ENCODE results near the gene LPIN3.

LPIN3 gene

GRCh38 chr20:41365777-41366545 lies 25.3 kb downstream of the LPIN3 start:
- no peak for DNase-seq (ENCODE audit: low read depth in 2 of 2, low spot score in 1 of 2)

- DNase-seq (ENCODE audit: low read depth in 2 of 2, low spot score in 1 of 2) = no peak
Observed at GRCh38 chr20:41366546-41367392, 26.1 kb downstream of the LPIN3 start, which contains the start of gene EMILIN3. EMILIN3 (minus strand) TSS chr20:41366818; CDS start chr20:41366634, 184 bp downstream.

- DNase-seq (ENCODE audit: low read depth in 2 of 2, low spot score in 1 of 2) = no peak
Observed at GRCh38 chr20:41367393-41367695, 26.7 kb downstream of the LPIN3 start.

- DNase-seq (ENCODE audit: low read depth in 2 of 2, low spot score in 1 of 2) = no peak
Observed at GRCh38 chr20:41367956-41368355, 27.3 kb downstream of the LPIN3 start.

- DNase-seq (ENCODE audit: low read depth in 2 of 2, low spot score in 1 of 2) = no peak
Observed at GRCh38 chr20:41369673-41370072, 29.1 kb downstream of the LPIN3 start.

DNA sequence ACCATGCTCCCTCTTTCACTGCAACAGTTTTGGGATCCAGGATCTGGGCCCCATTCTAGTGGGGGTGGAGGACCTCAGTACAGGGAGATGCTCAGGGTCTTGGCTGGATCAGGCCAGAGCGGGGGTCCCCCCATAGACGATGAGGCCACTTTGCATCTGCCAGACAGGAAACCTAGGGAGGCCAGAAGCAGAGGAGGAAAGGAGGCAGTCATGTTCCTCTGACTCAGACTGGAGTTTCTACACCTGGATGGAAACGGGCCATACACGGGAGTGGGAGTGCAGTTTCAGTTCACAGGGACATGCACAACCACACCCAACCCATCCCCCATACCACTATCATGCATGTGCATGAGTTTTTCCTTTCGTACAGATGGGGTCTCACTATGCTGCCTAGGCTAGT lies 29.6 kb downstream of the LPIN3 start:
- no peak for DNase-seq (ENCODE audit: low read depth in 2 of 2, low spot score in 1 of 2)

DNA sequence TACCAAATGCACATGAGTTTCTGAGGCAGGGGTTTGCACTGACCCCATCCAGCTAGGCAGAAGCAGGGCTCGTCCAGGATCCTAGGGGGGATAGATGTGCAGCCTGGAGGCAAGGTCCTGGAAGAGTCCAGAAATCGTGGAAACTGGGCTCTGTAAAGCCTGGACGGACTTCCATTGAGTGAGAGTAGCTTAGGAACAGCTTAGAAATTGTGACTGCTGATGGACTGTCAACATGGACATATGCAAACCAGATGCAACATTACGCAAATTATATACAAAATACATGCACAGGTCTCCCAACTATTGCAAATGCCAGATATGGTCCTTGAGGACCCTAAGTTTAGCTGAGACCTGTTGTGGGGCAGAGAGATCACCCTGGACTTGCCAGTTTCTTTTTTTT lies 30.8 kb downstream of the LPIN3 start:
- DNase-seq (ENCODE audit: low read depth in 2 of 2, low spot score in 1 of 2) = no peak

- no peak for DNase-seq (ENCODE audit: low read depth in 2 of 2, low spot score in 1 of 2)
Observed at GRCh38 chr20:41373251-41373783, 32.7 kb downstream of the LPIN3 start.

DNA sequence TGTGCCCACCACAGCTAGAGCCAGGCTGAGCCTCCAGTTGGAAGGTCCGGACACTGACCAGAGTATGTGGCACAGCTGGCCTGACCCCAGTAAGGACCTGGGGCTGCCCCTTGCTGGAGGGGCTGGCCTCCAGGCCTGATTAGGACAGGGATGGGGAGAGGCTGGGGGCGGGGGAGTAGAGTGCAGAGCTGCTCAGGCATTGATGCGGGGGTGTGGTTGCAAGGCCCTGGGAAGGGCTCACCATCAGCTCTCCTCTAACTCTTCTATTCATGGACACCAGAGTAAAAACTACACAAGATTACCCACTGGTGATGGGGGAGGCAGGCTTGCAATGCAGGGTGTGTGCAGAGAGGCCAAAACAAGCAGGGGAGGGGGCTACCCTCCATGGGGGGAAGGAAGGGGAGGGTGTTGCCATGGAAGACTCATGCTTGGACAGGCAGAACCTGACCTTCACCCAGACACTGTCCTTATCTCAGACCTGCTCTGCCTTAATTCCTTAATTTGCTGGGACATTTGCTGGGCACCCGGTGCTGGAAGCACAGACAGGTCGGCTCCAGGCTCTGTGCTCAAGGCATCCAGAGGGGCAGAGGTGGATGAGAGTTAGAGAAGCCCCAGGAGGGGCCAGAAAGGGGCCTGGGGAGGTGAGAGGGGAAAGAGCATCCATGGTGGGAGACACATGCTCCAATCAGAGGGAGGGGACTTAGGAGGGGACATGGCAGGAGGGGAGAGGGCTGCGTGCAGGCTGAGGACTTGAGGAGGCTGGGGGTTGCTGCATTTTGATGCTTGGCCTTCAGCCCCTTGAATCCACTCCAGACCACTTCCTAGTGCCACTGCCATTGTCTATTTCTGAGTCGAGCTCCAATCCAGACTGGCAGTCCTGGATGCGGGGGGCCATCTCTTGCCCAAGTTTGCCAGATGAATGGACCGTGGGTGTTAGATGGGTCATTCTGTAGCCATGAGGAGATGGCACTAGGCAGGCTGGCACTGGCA lies 33.6 kb downstream of the LPIN3 start:
- DNase-seq (ENCODE audit: low read depth in 2 of 2, low spot score in 1 of 2) = no peak

DNA sequence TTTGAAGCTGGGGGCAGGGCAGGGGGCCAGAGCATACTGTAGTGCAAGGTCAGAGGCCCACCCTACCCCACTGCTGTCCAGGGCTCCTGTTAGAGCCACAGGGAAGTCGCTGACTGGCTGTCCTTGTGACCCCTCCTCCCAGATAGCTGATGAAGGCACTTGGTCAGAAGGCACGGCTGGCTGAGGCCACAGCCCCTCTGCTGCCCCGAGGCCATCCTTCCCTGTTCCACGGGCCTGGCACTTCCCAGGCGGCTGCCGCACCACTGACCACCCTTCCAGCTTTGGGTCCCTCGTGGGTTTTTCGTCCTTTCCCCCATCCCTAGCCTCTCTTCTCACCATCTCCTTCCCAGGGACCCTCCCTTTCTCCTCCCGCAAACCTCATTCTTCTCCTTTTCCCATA lies 35.2 kb downstream of the LPIN3 start:
- DNase-seq (ENCODE audit: low read depth in 2 of 2, low spot score in 1 of 2) = no peak

DNA sequence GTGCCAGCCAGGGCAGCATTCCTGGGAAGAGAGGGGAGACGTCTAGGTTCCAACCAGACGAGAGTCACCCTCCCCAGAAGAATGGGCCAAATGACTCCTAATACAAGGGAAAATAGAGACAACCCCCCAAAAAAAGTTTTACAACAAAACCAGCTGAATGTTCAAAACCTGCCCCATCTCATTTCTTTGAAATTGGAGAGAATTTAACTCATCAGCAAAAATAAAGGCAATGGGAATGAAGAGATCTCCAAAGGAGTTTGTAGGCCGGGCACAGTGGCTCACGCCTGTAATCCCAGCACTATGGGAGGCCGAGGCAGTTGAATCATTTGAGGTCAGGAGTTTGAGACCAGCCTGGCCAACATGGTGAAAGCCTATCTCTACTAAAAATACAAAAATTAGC lies 35.7 kb downstream of the LPIN3 start:
- no peak for DNase-seq (ENCODE audit: low read depth in 2 of 2, low spot score in 1 of 2)

DNA sequence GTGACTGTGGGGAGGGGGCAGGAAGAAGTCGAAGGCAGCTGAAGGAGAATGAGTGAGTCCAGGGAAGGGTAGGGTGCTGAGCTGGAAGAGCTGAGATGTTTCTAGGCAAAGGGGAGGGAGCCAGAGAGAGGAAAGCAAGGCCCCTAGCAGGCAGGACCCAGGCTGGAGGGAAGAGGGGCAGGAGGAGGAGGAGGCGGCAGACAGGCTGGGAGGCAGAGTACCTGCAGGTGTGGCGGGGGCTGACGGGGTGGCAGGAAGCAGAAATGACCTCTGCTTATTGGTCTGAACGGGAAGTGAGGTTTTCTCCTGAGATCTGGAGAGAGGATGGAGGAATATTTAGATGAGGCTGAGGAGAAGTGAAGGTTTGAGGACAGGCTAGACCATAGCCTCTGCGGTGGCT lies 36.7 kb downstream of the LPIN3 start:
- no peak for DNase-seq (ENCODE audit: low read depth in 2 of 2, low spot score in 1 of 2)

GRCh38 chr20:41379551-41379950 lies 38.9 kb downstream of the LPIN3 start:
- no peak for DNase-seq (ENCODE audit: low read depth in 2 of 2, low spot score in 1 of 2)

- DNase-seq (ENCODE audit: low read depth in 2 of 2, low spot score in 1 of 2) = no peak
Observed at GRCh38 chr20:41380551-41381193, 40.1 kb downstream of the LPIN3 start.

GRCh38 chr20:41382791-41383305 lies 42.2 kb downstream of the LPIN3 start:
- DNase-seq (ENCODE audit: low read depth in 2 of 2, low spot score in 1 of 2) = no peak

DNA sequence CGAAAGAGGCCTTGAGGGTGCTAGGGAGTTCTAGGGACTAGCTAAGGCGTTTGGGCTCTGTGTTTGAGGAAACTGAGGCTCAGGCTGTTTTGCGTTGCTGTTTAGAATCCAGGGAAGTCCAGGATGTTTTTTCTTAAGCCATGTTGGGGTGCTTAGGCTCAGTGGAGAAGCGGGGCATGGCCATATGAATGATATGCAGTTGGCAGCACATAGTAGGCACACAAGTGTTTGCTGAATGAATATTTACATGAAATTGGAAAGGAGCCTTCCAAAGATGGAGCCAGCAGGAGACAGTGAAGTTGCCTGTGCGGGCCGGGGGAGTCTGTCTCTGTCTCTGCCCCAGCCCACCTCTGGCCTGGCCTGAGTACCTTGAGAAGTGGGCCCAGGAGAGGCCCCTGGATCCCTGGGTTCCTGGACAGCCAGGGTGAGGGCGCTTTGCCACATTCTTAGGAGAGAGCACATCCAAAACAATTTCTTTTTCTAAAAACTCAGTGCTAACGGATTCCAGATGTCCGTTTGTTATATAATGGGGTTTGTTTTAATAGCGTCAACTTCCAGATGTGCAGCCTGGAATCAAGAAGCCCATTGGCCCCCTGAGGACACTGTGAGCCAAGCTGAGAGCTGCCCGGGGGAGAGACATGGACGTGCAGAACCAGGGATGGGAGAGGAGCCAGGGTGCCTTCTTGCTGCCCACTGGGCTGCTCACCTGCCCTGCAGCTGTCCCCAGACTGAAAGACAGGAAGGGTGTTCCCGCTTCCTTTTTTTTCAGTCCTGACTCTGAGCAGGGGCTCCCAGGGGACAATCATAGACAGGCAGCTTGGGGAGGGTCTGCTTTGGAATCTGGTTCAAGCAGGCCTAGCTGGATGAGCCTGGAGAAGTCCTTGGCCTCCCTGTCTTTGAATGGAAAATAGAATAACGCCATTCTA lies 46.1 kb downstream of the LPIN3 start:
- no peak for DNase-seq (ENCODE audit: low read depth in 2 of 2, low spot score in 1 of 2)

DNA sequence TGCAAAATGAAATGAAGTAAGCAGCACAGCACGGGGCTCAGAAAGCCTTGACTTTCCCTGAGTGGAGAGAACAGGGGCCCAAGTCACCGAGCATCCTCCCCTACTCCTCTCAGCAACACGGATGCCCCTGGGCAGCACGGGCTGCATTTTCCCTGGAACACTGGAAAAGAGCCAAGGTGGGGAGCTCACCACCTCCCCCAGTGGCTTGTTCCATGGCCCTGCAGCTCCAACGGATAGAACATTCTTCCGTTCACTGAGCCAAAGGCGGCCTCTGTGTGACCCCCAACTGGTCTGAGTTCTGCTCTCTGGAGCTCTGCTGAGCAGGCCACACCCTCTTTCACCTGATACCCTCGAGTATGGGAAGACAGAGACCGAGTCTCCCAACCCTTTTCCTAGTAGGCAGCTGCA lies 46.8 kb downstream of the LPIN3 start:
- DNase-seq (ENCODE audit: low read depth in 2 of 2, low spot score in 1 of 2) = no peak

DNA sequence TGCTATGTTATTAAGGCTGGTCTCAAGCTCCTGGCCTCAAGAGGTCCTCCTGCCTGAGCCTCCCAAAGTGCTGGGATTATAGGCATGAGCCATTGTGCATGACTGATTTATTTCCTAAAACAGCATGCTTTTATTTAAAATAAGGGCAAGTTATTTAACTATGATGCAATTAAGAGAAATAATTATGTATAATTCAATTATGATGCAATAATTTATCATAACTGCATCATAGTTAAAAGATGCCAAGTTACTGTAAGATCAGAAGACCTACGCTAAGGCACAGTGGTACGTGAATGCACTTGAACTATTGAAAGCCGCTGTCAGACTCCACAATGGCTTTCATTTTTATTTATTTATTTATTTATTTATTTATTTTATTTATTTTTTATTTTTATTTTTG lies 50.3 kb downstream of the LPIN3 start:
- DNase-seq (ENCODE audit: low read depth in 2 of 2, low spot score in 1 of 2) = no peak

GRCh38 chr20:41391587-41392001 lies 51.0 kb downstream of the LPIN3 start:
- DNase-seq (ENCODE audit: low read depth in 2 of 2, low spot score in 1 of 2) = no peak
